WTC11 (cell line): ENCODE data around the gene PLEKHG5. TPM values are rescaled to one million over a fixed set of nuclear protein-coding genes. Genes with fewer than 3 reads are reported as not detected.
"Not testable (repeated sequence)": the region's sequence is repeated elsewhere in the genome, so short reads cannot be mapped to it uniquely, and the experiment has no call there.

Experiments
- ATAC-seq: fragments of 200-7000 bp; cut with Tn5 transposase; 2 replicates; pipeline ENCODE4 v1.10.0; 2021; ENCODE audit warnings: mild to moderate bottlenecking, moderate library complexity
- CTCF ChIA-PET: fragments of 300-600 bp; sonication (Branson Sonifier 250); formaldehyde crosslinking; loops from one replicate; lab custom pipeline; 2021; ENCODE audit warnings: antibody characterized with exemption; lab: Charles Lee
- POLR2A ChIA-PET: fragments of 350-600 bp; sonication (Branson Sonifier 250); formaldehyde crosslinking; loops from one replicate; lab custom pipeline; 2021; ENCODE audit warnings: antibody characterized with exemption; lab: Charles Lee
- DNase-seq: peaks from one replicate; pipeline ENCODE4 v3.0.0; 2021; ENCODE audit warnings: low spot score
- H3K27ac Mint-ChIP-seq: 2 replicates; pipeline ENCODE4 v1.8.0; 2021; ENCODE audit warnings: mixed read lengths
- H3K27me3 Mint-ChIP-seq: 2 replicates; pipeline ENCODE4 v1.8.0; 2021; ENCODE audit warnings: low read depth, mild to moderate bottlenecking, moderate library complexity, mixed read lengths
- H3K36me3 Mint-ChIP-seq: 2 replicates; pipeline ENCODE4 v1.8.0; 2021; ENCODE audit warnings: mixed read lengths
- H3K4me1 Mint-ChIP-seq: 2 replicates; pipeline ENCODE4 v1.8.0; 2022; ENCODE audit warnings: mixed read lengths
- H3K4me3 Mint-ChIP-seq: 2 replicates; pipeline ENCODE4 v1.8.0; 2021; ENCODE audit warnings: mild to moderate bottlenecking, moderate library complexity, mixed read lengths
- H3K9me3 Mint-ChIP-seq: 2 replicates; pipeline ENCODE4 v1.8.0; 2021; ENCODE audit warnings: mixed read lengths
- CTCF ChIP-seq: fragments of 200-600 bp; IDR thresholded peaks from 2 replicates; pipeline ENCODE4 v1.8.0; 2022; ENCODE audit warnings: antibody characterized with exemption
- E2F1 ChIP-seq: sonication (generic); formaldehyde crosslinking; IDR thresholded peaks from 2 replicates; pipeline ENCODE4 v1.8.0; 2022; ENCODE audit warnings: mild to moderate bottlenecking, missing genetic modification reagents
- ELF4 ChIP-seq: sonication (generic); formaldehyde crosslinking; IDR thresholded peaks from 2 replicates; pipeline ENCODE4 v1.8.1; 2022; ENCODE audit warnings: low read depth, mild to moderate bottlenecking, moderate library complexity, missing genetic modification reagents
- FOXK1 ChIP-seq: sonication (generic); formaldehyde crosslinking; IDR thresholded peaks from 2 replicates; pipeline ENCODE4 v1.8.0; 2022; ENCODE audit warnings: mild to moderate bottlenecking, moderate library complexity, missing genetic modification reagents
- IRF2 ChIP-seq: sonication (generic); formaldehyde crosslinking; IDR thresholded peaks from 2 replicates; pipeline ENCODE4 v1.8.0; 2022; ENCODE audit warnings: low read depth, missing genetic modification reagents, borderline replicate concordance
- RORB ChIP-seq: fragments of 250-450 bp; sonication (Bioruptor Pico); IDR thresholded peaks from 2 replicates; pipeline ENCODE4 v1.9.0; 2021; ENCODE audit warnings: mild to moderate bottlenecking
- SOX15 ChIP-seq: fragments of 250-450 bp; sonication (Bioruptor Pico); IDR thresholded peaks from 2 replicates; pipeline ENCODE4 v1.9.0; 2021; ENCODE audit warnings: mild to moderate bottlenecking
- TEAD1 ChIP-seq: sonication (generic); formaldehyde crosslinking; IDR thresholded peaks from 2 replicates; pipeline ENCODE4 v1.8.0; 2022; ENCODE audit warnings: mild to moderate bottlenecking, missing genetic modification reagents
- ZNF121 ChIP-seq: sonication (generic); formaldehyde crosslinking; IDR thresholded peaks from 2 replicates; pipeline ENCODE4 v1.8.0; 2023; ENCODE audit warnings: missing genetic modification reagents
- total RNA-seq: library from RNA; stranded (reverse); gene quantifications from 3 replicates; pipeline ENCODE4 v1.2.3, GENCODE V29; 2021
- TF ChIP-seq, protein P1 (sequence below): sonication (generic); formaldehyde crosslinking; IDR thresholded peaks from 2 replicates; pipeline ENCODE4 v1.8.1; 2022; ENCODE audit warnings: mild to moderate bottlenecking, moderate library complexity, missing genetic modification reagents
- TF ChIP-seq, protein P2 (sequence below): fragments of 250-450 bp; sonication (Bioruptor Pico); conservative IDR thresholded peaks from 2 replicates; pipeline ENCODE4 v1.9.0; 2021; ENCODE audit warnings: mild to moderate bottlenecking
- TF ChIP-seq, protein P3 (sequence below): sonication (generic); formaldehyde crosslinking; IDR thresholded peaks from 2 replicates; pipeline ENCODE4 v1.8.0; 2022; ENCODE audit warnings: mild to moderate bottlenecking, missing genetic modification reagents

PLEKHG5 gene
- total RNA-seq, 1 experiment from 2014 or later = 27.5 TPM

DNA sequence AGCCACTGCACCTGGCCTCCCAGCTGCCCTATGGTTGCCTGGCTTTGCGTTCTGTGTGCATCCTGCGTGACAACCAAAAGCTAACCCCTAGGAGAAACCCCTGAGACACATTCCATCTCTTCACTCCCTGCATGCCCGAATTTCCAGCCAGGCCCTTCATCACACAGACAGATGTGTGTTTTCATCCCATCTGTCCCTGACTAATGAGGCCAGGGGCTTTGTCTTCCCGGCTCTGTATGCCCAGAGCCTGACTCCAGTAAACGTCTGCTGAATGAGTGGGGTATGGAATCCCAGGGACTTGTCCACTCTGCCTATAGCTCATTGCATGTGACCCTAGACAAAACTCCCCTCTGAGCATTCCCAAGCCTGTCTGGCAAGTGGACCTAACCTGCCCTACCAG is 57.3 kb downstream of the PLEKHG5 start:
- H3K9me3 Mint-ChIP-seq = no peaks in the 10 kb centered on the region
- H3K4me3 Mint-ChIP-seq = no peak overlapping the region
- no peaks in the 10 kb centered on the region for H3K36me3 Mint-ChIP-seq
- TF ChIP-seq CTCF = no peak
- TF ChIP-seq, protein P1, sequence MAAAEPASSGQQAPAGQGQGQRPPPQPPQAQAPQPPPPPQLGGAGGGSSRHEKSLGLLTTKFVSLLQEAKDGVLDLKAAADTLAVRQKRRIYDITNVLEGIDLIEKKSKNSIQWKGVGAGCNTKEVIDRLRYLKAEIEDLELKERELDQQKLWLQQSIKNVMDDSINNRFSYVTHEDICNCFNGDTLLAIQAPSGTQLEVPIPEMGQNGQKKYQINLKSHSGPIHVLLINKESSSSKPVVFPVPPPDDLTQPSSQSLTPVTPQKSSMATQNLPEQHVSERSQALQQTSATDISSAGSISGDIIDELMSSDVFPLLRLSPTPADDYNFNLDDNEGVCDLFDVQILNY (CRISPR knock-in tag) = no peak
- TF ChIP-seq, protein P2, sequence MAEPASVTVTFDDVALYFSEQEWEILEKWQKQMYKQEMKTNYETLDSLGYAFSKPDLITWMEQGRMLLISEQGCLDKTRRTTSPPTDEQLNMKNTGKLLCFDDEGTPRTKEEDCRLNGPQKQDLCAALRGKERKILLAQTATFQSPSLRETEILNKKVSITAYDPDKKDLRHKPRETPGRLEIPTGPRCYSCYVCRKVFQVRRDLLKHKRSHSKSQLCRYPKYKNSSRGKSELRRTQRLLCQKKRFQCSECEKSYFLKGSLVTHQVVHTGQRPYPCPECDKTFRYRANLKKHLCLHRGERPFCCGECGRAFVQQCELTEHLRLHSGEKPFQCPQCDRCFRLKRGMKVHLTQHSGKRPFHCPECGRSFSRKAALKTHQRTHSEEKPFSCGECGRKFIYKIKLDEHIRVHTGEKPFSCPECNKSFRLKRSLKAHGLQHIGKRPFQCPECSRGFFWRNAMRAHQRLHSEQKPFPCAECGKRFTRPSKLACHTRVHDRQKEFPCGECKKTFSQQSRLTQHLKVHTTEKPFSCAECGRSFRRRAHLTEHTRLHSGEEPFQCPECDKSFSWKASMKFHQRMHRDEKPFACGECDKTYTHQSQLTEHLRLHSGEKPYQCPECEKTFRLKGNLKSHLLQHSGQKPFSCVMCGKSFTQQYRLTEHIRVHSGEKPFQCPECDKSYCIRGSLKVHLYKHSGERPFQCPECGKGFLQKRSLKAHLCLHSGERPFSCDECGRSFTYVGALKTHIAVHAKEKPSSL (CRISPR knock-in tag) = no peak
- TF ChIP-seq RORB (CRISPR knock-in tag) = no peak
- no peak for TF ChIP-seq SOX15 (CRISPR knock-in tag)
- no peak for TF ChIP-seq ZNF121
- TF ChIP-seq ELF4 (CRISPR knock-in tag) = no peak
- TF ChIP-seq E2F1 (CRISPR knock-in tag) = no peak
- no peak for TF ChIP-seq FOXK1
- no peak for TF ChIP-seq TEAD1 (CRISPR knock-in tag)
- TF ChIP-seq, protein P3, sequence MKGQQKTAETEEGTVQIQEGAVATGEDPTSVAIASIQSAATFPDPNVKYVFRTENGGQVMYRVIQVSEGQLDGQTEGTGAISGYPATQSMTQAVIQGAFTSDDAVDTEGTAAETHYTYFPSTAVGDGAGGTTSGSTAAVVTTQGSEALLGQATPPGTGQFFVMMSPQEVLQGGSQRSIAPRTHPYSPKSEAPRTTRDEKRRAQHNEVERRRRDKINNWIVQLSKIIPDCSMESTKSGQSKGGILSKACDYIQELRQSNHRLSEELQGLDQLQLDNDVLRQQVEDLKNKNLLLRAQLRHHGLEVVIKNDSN (CRISPR knock-in tag) = no peak
- TF ChIP-seq IRF2 = no peak
- peaks cover 14% of the 10 kb centered on the region for H3K27me3 Mint-ChIP-seq
- ChIA-PET POLR2A (no interaction called here), CTCF (interaction anchor here (6.4 kb wide), 1 partner anchor 13 kb away, joined by 45 read pairs; the partner anchor contains the start of gene HES2)
- peaks cover 19% of the 10 kb centered on the region for H3K4me1 Mint-ChIP-seq
- DNase-seq (no peak), ATAC-seq (no peak)
- no peak overlapping the region for H3K27ac Mint-ChIP-seq

DNA sequence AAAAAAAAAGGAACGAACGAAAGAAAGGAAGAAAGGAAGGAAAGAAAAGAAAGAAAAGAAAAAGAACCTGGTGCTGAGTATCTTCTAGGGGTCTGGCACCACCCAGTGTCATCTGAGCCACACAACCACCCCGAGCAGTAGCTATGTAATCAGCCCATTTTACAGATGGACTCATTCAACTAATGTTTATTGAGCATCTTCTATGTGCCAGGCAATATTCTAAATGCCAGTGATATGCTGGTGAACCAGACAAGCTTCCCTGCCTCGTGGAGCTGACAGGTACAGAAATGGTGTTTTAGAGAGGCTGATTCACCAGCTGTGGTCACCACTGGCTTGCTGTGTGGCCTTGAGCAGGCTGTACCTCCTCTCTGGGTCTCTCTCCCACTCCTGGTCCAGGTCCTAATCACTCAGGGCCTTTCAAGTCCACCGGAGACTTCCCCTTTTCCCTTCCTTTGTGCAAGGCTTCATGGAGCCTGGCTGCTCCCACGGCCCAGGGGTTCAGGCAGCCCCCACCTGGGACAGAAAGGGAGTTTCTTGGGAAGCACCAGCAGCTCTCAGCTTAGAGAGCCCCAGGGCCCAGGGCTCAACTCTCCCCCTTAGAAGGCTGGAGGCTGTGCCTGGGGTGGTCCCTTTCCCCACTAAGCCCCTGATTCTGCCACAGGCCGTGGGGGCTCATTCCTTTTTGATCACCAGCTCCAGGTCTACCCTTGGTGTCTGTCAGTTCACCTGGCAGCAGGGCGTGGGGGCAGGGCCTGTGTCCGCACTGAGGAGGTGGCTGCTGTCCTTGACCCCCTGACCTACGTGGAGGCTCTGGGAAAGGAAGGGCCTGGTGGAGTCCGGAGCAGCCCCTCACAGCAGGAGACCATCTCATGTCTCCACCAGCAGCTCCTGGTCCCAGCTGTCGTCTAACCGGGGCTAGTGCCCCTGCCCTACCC is 59.6 kb downstream of the PLEKHG5 start:
- H3K27me3 Mint-ChIP-seq, DNase-seq, H3K36me3 Mint-ChIP-seq, H3K9me3 Mint-ChIP-seq, ATAC-seq, H3K4me1 Mint-ChIP-seq, POLR2A ChIA-PET, H3K27ac Mint-ChIP-seq, H3K4me3 Mint-ChIP-seq: not testable (repeated sequence)
- CTCF ChIA-PET = interaction anchor here (0.6 to 6.4 kb wide), 8 partner anchors 8 to 185 kb away, joined by 3 to 61 read pairs (median 5); partner anchors contain the start of gene HES2

DNA sequence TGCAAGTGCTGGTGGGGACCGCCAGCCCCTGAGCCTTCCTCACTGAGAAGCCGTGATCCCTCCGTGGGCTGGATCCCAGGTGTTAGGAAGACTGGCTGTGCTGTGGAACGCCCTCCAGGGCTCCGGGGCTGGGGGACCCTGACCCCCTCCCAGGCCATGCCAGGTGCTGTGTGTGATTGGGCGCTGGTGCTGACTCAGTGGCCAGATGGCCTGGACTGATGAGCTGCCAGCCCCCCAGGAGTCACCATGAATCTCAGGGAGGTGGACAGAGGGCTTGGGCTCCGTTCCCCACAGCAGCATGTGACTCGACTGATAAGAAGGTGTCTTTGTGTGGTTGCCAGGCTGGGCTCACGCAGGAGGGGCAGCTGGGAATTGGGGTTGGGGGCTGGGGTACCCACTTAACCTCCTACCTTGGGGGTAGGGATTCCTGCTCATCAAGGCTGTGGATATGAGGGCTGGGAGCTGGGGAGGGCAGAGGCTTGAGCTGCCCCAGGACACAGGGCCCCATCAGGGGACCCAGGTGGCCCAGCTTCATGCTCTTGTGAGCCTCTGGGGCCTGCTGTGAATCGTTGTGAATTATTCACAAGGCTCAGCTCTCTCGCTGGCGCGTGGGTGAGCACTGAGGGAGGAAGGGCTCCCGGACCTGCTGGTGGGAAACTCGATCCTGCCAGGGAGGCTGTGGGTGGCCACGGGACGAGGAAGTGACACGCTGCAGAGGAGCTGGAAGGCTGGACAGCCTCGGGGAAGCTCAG is 61.6 kb downstream of the PLEKHG5 start:
- CTCF ChIA-PET = interaction anchor here (0.8 to 6.4 kb wide), 8 partner anchors 8 to 223 kb away, joined by 3 to 61 read pairs (median 6); partner anchors contain the start of genes HES2 and RNF207
- not testable (repeated sequence) for ATAC-seq, DNase-seq

GRCh38 chr1:6428453-6428852 is 63.0 kb downstream of the PLEKHG5 start:
- CTCF ChIA-PET = interaction anchor here (0.6 to 3.9 kb wide), 5 partner anchors 9 to 35 kb away, joined by 3 to 61 read pairs (median 3); no protein-coding TSS in a partner anchor
- DNase-seq, H3K36me3 Mint-ChIP-seq, H3K4me3 Mint-ChIP-seq, POLR2A ChIA-PET, H3K9me3 Mint-ChIP-seq, H3K27ac Mint-ChIP-seq, ATAC-seq: not testable (repeated sequence)
- peaks cover 38% of the 10 kb centered on the region for H3K27me3 Mint-ChIP-seq
- H3K4me1 Mint-ChIP-seq = peaks cover 15% of the 10 kb centered on the region

More for the DNA sequence above, 61.6 kb downstream of the PLEKHG5 start:
- H3K4me1 Mint-ChIP-seq, H3K36me3 Mint-ChIP-seq, H3K4me3 Mint-ChIP-seq, POLR2A ChIA-PET, H3K27ac Mint-ChIP-seq, H3K9me3 Mint-ChIP-seq: not testable (repeated sequence)
- peaks cover 27% of the 10 kb centered on the region for H3K27me3 Mint-ChIP-seq
